Measurements from ENCODE around the gene PXN.

- TF ChIP-seq CTCF (IDR thresholded peaks at IDR 0.05) (no peak), POLR2A (IDR thresholded peaks at IDR 0.05) (no peak), EP300 (IDR thresholded peaks at IDR 0.05) (no peak), POLR2AphosphoS5 (IDR thresholded peaks at IDR 0.05) (no peak)
These were observed 35.1 kb downstream of the PXN start for GRCh38 chr12:120230326-120230973.

All from suprapubic skin (tissue), 4 donors.